GM19043 (cell line): Measurements from ENCODE around the gene ARL17B.
"Not testable (repeated sequence)": the region's sequence is repeated elsewhere in the genome, so short reads cannot be mapped to it uniquely, and the experiment has no call there.

Experiments used
- ATAC-seq: cut with Tn5 transposase; IDR thresholded peaks from one replicate; pipeline ENCODE4 v1.9.1; 2021; ENCODE audit warnings: low read depth; ENCODE audit not compliant: unreplicated experiment

The ARL17B gene

GRCh38 chr17:46254215-46254614 is 107.4 kb downstream of the ARL17B start:
- not testable (repeated sequence) for ATAC-seq

DNA sequence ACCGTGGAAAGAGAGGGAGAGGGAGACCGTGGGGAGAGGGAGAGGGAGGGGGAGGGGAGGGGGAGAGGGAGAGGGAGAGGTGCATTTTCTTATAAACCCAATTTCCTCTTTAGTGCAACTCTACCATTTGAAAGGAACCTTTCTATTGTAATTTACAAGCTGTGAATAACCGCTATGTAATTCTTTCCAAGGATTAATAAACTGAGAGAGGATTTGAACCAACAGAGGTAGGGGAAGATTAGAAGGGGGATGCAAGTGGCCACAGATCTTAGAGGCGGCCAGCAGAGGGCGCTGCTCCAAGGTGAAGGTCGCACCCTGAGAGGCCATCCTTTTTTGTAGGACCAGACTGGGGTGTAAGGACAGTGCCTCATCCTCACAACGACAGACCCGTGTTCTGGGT is 107.8 kb downstream of the ARL17B start:
- ATAC-seq, result not testable (repeated sequence)

DNA sequence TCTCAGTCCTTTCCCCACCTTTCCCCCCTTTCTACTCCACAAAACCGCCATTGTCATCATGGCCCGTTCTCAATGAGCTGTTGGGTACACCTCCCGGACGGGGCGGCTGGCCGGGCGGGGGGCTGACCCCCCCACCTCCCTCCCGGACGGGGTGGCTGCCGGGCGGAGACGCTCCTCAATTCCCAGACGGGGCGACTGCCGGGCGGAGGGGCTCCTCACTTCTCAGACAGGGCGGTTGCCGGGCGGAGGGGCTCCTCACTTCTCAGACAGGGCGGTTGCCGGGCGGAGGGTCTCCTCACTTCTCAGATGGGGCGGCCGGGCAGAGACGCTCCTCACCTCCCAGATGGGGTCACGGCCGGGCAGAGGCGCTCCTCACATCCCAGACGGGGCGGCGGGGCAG is 108.8 kb downstream of the ARL17B start:
- ATAC-seq, result not testable (repeated sequence)

GRCh38 chr17:46249153-46249552 is 112.4 kb downstream of the ARL17B start:
- ATAC-seq, result not testable (repeated sequence)

GRCh38 chr17:46244949-46245768 is 116.4 kb downstream of the ARL17B start:
- ATAC-seq, result not testable (repeated sequence)

DNA sequence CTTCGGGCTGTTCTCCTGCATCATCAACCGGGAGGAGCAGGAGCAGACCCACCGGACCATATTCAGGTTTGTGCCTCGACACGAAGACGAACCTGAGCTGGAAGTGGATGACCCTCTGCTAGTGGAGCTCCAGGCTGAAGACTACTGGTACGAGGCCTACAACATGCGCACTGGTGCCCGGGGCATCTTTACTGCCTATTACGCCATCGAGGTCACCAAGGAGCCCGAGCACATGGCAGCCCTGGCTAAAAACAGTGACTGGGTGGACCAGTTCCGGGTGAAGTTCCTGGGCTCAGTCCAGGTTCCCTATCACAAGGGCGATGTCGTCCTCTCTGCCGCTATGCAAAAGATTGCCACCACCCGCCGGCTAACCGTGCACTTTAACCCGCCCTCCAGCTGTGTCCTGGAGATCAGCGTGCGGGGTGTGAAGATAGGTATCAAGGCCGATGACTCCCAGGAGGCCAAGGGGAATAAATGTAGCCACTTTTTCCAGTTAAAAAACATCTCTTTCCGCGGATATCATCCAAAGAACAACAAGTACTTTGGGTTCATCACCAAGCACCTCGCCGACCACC is 117.1 kb downstream of the ARL17B start:
- not testable (repeated sequence) for ATAC-seq

GRCh38 chr17:46243928-46244327 is 117.6 kb downstream of the ARL17B start:
- ATAC-seq, result not testable (repeated sequence)

DNA sequence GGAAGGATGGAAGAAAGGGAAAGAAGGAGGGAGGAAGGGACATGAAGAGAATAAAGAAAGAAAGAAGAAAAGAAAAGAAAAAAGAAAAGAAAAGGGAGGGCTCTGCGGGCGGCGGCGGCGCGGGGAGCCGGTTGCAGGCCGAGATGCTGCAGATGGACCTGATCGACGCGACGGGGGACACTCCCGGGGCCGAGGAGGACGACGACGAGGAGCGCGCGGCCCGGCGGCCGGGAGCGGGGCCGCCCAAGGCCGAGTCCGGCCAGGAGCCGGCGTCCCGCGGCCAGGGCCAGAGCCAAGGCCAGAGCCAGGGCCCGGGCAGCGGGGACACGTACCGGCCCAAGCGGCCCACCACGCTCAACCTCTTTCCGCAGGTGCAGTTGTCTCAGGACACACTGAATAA is 118.1 kb downstream of the ARL17B start:
- ATAC-seq, result not testable (repeated sequence)

DNA sequence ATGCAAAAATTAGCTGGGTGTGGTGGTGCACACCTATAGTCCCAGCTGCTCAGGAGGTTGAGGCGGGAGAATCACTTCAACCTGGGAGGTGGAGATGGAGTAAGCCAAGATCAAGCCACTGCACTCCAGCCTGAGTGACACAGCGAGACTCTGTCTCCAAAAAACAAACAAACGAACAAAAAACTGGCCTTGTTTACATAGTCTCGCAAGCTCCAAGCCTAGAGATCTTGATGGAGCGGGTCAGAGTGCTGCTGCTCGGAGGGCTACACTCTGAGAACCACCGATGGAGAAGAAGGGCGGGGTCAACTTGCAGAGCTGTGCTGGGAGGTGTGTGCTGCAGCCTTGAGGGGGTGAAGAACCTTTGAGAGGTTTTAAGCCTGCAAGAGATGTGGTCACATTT is 130.2 kb downstream of the ARL17B start:
- ATAC-seq, result not testable (repeated sequence)

DNA sequence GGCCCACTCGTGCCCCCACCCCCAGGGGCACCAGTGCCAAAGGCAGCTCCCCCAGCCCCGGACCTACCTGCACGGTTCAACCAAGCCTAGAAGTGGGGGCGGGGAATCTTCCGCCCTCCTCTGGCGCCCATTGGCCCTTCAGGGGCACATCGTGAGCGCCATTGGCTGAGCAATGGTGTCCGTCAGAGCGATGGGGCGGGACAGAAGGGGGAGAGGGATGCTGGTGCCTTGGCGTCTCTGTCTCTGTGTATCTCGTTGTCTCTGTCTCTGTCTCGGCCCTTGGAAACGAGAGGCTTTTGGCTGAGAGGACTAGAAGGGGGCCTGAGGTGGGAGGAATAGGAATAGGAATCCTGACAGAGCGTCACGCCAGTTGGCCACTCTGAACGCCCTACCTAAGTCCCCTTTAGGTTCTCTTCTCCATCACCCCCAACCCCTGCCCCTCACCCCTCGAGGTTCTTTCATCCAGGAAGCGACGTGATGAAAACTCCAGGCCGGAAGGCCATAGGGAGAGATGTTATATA is 136.2 kb downstream of the ARL17B start:
- peak; percentile 99 for ATAC-seq

DNA sequence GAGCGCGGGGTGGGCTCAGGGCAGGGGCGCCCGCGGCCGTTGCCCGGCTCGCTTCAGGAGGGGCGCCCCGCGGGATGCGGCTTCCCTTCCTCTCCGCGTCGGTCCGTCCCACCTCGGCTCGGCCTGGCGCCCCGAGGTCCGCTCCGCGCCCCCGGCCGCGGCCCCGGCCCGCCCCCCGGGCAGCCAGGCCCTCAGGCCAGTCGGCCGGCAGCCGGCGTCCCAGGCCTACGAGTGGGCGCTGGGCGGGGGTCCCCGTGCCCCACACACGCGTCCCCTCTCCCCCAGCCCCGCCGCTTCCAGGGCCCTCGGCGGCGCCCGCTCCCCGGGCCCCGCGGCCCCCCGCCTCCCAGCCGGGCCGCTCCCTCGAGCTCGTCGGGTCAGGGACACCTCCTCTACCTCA is 136.7 kb downstream of the ARL17B start:
- peak; percentile 10 for ATAC-seq
